ENCODE measurements around the gene SNX9. TPM values are rescaled to one million over a fixed set of nuclear protein-coding genes. Genes with fewer than 3 reads are reported as not detected.

Gene SNX9
- total RNA-seq, 1 donor from 2014 or later: 25.0 TPM

DNA sequence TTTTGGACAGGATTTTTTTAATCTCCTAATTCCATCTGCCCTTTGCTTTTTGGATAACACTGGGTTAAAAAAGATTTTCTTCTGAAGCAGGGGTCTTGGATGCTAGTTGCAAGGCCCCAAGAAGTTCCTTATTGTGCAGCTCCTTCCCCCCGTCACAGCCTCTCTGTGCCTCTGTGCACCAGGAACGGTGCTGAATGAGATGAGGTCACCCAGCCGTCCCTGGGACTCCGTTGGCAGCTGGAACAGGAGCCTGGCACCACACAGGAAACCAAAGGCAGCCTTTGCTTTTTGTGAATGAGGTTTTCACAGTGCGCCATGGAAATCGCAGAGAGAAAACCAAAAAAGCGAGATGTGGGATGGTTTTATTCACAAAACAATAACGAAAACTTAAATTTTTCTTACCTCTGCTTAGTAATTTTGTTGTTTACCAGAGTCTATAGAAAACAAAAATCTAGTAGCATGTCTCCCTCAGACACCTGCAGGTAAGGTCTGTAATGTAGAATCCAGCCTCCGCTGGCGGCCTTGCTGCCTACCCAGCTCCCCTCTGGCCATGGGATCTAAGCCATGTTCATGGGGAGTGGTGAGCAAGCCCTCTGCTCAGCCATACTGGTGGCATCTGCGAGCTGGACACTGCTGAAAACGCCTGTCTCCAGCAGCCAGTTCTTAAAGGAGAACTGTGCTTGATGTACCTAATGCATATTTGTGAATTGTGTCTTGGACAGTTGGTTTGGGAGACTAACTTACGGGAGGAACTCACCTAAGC lies 118.2 kb downstream of the SNX9 start:
- TF ChIP-seq, protein P1, sequence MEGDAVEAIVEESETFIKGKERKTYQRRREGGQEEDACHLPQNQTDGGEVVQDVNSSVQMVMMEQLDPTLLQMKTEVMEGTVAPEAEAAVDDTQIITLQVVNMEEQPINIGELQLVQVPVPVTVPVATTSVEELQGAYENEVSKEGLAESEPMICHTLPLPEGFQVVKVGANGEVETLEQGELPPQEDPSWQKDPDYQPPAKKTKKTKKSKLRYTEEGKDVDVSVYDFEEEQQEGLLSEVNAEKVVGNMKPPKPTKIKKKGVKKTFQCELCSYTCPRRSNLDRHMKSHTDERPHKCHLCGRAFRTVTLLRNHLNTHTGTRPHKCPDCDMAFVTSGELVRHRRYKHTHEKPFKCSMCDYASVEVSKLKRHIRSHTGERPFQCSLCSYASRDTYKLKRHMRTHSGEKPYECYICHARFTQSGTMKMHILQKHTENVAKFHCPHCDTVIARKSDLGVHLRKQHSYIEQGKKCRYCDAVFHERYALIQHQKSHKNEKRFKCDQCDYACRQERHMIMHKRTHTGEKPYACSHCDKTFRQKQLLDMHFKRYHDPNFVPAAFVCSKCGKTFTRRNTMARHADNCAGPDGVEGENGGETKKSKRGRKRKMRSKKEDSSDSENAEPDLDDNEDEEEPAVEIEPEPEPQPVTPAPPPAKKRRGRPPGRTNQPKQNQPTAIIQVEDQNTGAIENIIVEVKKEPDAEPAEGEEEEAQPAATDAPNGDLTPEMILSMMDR (IDR thresholded peaks at IDR 0.05): no peak
- Histone ChIP-seq H3K27me3 (no peaks in the 10 kb centered on the region), H3K36me3 (peaks cover 77% of the 10 kb centered on the region), H3K4me1 (no peaks in the 10 kb centered on the region), H3K9me3 (no peaks in the 10 kb centered on the region), H3K27ac (no peak overlapping the region), H3K4me3 (no peak overlapping the region)
- intact Hi-C loops (cut with DNase I): no loop called here
- no peak for ATAC-seq
- no peak for DNase-seq

DNA sequence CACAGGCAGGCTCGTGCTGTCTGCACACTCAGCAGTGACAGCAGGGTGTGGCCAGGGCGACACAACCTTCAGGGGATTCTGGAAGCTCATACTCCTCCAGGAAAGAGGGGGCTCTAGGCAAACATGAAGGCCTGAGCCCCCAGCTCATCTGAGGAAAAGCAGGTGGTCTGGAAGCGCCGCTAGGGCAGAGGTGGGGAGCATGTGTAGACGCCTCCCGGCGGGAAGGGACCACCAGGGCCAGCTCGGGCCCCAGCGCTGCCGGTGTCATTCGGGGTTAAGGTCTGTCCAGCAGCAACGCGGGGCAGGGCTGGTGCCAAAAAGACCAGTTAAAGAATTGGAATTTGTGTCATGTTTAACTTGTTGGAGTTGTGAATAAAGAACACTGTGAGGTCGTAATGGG lies 119.3 kb downstream of the SNX9 start:
- Histone ChIP-seq H3K4me1 (no peaks in the 10 kb centered on the region), H3K9me3 (no peaks in the 10 kb centered on the region), H3K27me3 (no peaks in the 10 kb centered on the region), H3K4me3 (no peak overlapping the region), H3K36me3 (peaks cover 67% of the 10 kb centered on the region), H3K27ac (no peak overlapping the region)
- TF ChIP-seq, protein P1 (IDR thresholded peaks at IDR 0.05): no peak
- no peak for DNase-seq
- ATAC-seq: peak; percentile 9
- intact Hi-C loops (cut with DNase I): no loop called here

DNA sequence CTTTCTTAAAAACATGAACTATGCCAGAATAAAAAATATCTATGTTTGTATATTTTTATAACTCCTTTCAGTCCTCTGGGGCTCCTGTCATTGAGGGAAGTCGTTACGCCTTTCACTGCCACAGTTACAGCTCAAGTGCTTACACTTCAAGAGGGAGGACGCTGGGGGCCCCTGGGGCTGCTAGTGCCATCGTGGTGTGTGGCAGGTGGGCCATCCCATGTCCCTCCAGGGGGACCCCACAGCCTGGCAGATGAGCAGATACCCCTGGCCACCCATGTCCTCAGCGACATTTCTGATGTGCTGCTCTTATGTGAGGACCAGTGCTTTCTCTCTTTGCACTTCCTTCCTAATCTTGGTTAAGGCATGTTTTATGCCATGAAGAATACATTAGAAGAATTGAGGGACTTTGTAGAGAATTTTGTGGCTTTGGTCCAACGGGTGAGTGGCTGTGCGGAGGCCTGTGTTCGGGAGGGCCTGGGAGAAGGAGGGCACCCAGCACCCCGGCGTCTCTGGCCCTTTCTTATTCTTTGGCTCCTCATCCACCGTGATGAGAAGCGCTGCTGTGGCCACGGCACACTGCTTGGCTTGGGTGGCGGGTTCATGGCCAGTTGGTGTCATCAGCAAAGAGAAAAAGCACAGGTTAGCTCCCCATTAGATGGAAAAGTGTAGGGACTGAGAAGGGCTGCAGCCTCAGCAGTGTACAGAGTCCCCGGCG lies 120.4 kb downstream of the SNX9 start:
- Histone ChIP-seq H3K36me3 (peaks cover 57% of the 10 kb centered on the region), H3K4me3 (no peak overlapping the region), H3K9me3 (no peaks in the 10 kb centered on the region), H3K27me3 (no peaks in the 10 kb centered on the region), H3K27ac (no peak overlapping the region), H3K4me1 (no peaks in the 10 kb centered on the region)
- ATAC-seq: no peak
- TF ChIP-seq, protein P1 (IDR thresholded peaks at IDR 0.05): no peak
- intact Hi-C loops (cut with DNase I): no loop called here
- DNase-seq: no peak

DNA sequence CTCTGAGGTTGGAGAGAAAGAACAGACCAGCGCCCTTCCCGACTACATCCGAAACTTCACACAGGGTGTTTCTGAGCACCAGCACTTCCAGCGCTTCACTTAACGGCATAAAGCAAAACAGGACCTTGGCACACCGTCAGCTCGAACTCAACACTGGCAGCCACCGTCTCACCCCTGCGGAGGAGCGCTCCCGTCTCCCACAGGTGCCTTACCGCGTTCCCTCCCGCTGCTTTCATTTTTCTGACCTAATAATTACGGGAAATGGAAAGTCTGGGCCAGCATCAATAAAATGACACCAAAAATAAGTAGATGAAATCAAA lies 120.9 kb downstream of the SNX9 start:
- Histone ChIP-seq H3K4me1 (no peaks in the 10 kb centered on the region), H3K27me3 (no peaks in the 10 kb centered on the region), H3K9me3 (no peaks in the 10 kb centered on the region), H3K36me3 (peaks cover 52% of the 10 kb centered on the region), H3K27ac (no peak overlapping the region), H3K4me3 (no peak overlapping the region)
- TF ChIP-seq, protein P1 (IDR thresholded peaks at IDR 0.05): no peak
- no peak for DNase-seq
- intact Hi-C loops (cut with DNase I): no loop called here
- ATAC-seq: no peak

DNA sequence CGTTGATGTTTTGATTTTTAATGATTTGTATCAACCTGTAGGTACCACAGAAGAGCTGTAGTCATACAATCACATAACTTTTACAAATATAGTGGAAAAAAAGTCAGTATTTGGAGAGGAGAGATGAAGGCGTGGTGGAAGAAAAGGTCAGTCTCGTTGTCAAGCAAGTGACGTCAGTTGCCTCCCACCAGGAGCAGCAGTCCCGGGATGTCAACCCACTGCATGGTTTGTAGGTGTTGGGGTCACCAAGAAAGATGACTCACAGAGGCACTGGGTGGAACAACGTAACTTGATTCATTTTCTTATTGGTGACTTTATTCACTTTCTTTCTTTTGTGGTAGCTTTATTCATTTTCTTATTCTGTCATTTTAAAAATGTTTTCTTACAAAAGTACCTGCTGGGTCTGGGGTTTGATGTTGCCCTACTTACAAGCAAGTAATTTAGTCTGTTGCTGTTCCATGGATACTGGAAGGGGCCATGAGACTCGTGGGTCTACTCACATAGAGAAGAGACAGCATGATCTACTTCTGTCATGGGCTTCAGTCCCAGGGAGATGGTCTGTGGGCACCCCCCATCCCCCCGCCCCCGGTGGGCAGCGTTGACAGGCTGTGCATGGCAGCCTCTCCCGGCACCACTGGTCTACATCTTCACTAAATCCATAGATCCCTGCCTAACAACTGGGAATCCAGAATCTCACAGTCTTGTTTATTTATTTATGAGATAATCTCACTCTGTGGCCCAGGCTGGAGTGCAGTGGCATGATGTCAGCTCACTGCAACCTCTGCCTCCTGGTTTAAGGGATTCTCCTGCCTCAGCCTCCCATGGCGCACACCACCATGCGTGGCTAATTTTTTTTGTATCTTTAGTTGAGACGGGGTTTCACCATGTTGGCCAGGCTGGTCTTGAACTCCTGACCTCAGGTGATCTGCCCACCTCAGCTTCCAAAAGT lies 122.2 kb downstream of the SNX9 start:
- intact Hi-C loops (cut with DNase I): no loop called here
- DNase-seq (no peak), ATAC-seq (no peak)
- no peaks in the 10 kb centered on the region for H3K4me1 ChIP-seq
- H3K9me3 ChIP-seq: peaks cover 5% of the 10 kb centered on the region
- no peak overlapping the region for H3K4me3 ChIP-seq
- H3K36me3 ChIP-seq: peaks cover 38% of the 10 kb centered on the region
- H3K27ac ChIP-seq: no peak overlapping the region
- H3K27me3 ChIP-seq: no peaks in the 10 kb centered on the region
- TF ChIP-seq, protein P1 (IDR thresholded peaks at IDR 0.05): no peak

All from upper lobe of right lung (tissue), 1 donor.